ENCODE data around the gene KHNYN.
"Not testable (repeated sequence)": the region's sequence is repeated elsewhere in the genome, so short reads cannot be mapped to it uniquely, and the experiment has no call there.

KHNYN gene

GRCh38 chr14:24473211-24473610, 43.5 kb downstream of the KHNYN start:
- no peak for DNase-seq (ENCODE audit: low read depth in 2 of 2)

DNA sequence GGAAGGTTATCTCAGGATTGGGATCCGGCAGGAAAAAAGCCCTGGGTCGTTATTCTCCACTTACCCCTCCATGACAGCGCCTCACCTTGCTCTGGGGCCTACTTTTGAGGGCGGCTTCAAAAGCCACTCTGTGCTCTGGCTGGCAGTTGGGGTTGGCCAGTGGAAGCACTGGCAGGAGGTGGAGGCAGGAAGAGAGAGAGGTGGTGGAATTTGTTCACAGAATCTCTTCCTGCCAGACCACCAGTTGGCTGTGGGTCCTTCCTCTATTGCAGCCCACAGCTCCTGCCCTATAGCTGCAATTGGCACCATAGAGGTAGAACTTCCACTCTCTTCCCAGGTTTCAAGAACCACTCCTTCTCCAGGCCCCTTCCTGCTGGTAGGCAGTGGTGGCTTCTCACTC, 45.5 kb downstream of the KHNYN start:
- DNase-seq (ENCODE audit: low read depth in 2 of 2) = no peak

- not testable (repeated sequence) for DNase-seq (ENCODE audit: low read depth in 2 of 2)
Measured at GRCh38 chr14:24479999-24480398, 50.2 kb downstream of the KHNYN start.

DNA sequence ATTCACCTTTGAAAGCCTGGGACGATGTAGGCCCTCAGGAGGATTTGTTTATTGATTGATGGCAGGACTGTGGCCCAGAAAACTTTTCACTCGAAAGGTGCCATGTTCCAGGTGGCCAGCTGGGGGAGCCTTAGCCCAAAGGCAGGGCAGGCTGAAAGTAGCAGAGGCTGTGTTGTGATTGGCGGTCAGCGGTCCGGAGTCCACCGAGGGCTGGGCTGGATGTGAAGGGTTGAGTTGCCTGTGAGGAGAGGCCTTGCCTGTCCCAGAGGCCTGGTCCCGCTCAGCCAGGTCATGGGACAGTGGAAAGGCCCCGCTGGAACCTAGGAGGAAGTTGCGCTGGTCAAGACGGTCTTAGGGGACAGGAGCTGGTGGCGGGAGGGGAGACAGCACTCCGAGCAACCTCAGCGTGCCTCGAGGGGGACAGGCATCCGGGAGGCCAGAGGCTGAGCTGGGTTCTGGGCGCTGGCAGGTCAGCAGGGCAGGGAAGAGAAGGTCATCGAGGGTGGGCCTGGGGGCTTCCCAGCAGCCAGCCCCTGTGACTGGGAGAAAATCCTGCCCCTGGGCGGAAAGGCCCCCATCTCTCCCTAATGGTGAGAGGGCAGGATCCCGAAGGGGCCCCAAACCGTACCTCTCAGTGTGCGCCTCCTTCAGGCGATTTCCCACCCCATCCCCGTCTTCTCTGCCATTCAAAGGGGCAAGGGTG, 52.0 kb downstream of the KHNYN start:
- peak; percentile 7 to 23 for DNase-seq (ENCODE audit: low read depth in 2 of 2)

- not testable (repeated sequence) for DNase-seq (ENCODE audit: low read depth in 2 of 2)
Measured at GRCh38 chr14:24482699-24483303, 53.0 kb downstream of the KHNYN start.

GRCh38 chr14:24483604-24484252, 54.0 kb downstream of the KHNYN start:
- DNase-seq (ENCODE audit: low read depth in 2 of 2) = no peak
